GF-D8 (cell line): ENCODE results near the gene ATP6V0D1.

Source experiments
- DNase-seq: peaks from one replicate; lab custom pipeline; 2025; lab: John Stamatoyannopoulos, UW

Gene ATP6V0D1

GRCh38 chr16:67392301-67393059 lies 88.5 kb downstream of the ATP6V0D1 start:
- DNase-seq, result no peak

GRCh38 chr16:67391424-67392300 lies 89.3 kb downstream of the ATP6V0D1 start:
- no peak for DNase-seq

- DNase-seq, result no peak
Measured at GRCh38 chr16:67390816-67391423, 90.0 kb downstream of the ATP6V0D1 start.

DNA sequence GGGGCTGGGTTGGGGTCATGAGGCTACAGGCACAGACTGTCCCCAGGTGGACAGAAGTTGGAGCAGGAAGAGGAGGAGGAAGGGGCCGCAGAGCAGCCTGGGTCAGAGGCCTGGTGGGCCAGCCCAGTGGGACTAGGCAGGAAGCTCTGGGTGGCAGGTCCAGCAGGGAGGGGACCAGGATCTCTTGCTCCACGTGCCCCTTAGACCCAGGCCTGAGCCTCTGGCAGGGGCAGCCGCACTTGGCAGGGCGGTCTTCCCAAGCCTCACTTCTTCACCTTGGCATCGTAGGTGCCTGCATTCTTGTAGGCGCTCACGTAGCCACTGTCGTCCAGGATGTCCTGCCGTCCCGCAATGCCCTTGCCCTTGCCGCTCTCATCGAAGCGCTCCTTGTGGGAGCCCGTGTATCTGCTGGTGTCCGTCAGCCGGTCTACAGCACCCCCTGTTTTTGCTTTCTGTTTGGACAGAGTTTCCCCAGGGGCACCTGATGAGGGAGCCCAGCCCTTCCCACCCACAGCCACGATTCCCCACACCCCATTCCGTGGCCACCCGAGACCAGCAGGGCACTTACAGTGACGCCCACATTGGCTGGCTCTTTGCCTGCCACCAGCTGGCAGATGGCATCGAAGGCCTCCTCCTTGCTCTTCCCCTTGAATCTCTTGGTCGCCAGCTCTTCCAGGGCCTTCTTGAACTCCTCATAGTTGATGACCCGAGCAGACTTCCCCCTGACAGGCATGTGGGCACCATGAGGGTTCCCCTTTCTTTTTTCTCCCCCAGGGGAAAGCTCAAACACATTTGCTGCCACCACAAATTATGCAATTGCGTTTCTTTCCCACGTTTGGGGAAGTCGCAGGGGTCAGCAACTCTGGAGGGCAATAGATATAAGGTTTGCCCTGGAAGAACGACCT lies 90.8 kb downstream of the ATP6V0D1 start:
- DNase-seq, result peak; percentile 83

DNA sequence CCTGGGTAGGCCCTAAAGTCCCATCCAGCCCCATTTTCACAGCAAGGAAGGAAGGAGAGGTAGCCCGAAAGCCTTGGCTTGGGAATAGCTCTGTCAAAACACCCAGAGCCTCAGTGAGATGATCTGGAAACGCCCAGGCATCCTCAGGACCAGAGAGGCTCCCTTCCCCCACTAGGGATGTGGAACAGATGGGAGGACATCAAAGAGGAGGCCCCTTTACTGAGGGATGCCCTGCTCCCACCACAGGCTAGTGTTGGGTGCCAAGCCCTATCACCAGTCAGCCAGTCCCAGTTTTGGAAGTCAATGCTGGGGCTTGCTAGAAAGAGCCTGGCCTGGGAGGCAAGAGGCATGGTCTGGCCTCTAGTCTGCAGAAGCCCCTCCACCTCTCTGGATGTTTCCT lies 92.4 kb downstream of the ATP6V0D1 start:
- DNase-seq, result no peak

- DNase-seq, result no peak
Measured at GRCh38 chr16:67388191-67388590, 92.8 kb downstream of the ATP6V0D1 start.
